Astrocyte (in vitro differentiated cells and primary cell): ENCODE results near the gene CD1D.

Experiments used
- EZH2 ChIP-seq: IDR thresholded peaks from 2 replicates; pipeline ENCODE4 v1.6.1; 2012; ENCODE audit warnings: mild to moderate bottlenecking, low read length, inconsistent platforms; ENCODE audit not compliant: insufficient read depth
- TF ChIP-seq, protein P1 (sequence below): IDR thresholded peaks from 2 replicates; pipeline ENCODE4 v1.5.1; 2011; ENCODE audit warnings: low read depth, mild to moderate bottlenecking, inconsistent platforms, low read length, moderate library complexity; ENCODE audit not compliant: insufficient read depth

- TF ChIP-seq EZH2 = no peak
- TF ChIP-seq, protein P1, sequence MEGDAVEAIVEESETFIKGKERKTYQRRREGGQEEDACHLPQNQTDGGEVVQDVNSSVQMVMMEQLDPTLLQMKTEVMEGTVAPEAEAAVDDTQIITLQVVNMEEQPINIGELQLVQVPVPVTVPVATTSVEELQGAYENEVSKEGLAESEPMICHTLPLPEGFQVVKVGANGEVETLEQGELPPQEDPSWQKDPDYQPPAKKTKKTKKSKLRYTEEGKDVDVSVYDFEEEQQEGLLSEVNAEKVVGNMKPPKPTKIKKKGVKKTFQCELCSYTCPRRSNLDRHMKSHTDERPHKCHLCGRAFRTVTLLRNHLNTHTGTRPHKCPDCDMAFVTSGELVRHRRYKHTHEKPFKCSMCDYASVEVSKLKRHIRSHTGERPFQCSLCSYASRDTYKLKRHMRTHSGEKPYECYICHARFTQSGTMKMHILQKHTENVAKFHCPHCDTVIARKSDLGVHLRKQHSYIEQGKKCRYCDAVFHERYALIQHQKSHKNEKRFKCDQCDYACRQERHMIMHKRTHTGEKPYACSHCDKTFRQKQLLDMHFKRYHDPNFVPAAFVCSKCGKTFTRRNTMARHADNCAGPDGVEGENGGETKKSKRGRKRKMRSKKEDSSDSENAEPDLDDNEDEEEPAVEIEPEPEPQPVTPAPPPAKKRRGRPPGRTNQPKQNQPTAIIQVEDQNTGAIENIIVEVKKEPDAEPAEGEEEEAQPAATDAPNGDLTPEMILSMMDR = no peak
Measured at GRCh38 chr1:158191299-158191698, 10.6 kb downstream of the CD1D start.
